Measurements from ENCODE around the gene ABHD12.

Gene ABHD12

DNA sequence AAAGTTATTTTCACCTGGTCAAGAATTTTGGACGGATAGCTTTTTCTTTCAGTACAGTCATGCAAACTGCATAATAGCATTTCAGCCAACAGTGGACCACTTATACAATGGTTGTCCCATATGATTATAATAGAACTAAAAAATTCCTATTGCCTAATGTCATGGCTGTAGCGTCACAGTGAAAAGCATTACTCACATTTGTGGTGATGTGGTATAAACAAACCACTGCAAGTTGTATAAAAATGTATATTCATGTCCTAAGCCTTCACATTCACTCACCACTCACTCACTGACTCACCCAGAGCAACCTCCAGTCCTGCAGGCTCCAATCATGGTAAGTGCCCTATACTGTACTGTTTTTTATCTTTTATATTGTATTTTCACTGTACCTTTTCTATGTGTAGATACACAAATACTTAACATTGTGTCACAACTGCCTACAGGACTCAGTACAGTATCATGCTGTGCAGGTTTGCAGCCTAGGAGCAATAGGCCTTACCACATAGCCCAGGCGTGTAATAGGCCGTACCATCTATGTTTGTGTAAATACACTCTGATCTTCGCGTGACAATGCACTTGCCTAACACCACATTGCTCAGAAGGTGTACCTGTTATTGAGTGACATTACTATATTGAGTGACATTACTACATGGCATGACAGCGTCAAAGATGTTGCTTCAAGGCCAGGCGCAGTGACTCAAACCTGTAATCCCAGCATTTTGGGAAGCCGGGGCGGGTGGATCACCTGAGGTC, 17.9 kb downstream of the ABHD12 start:
- TF ChIP-seq OSR1 (CRISPR knock-in tag; IDR thresholded peaks at IDR 0.05) (no peak), ZNF70 (CRISPR knock-in tag; IDR thresholded peaks at IDR 0.05) (no peak), ZFP3 (CRISPR knock-in tag; IDR thresholded peaks at IDR 0.05) (no peak)
- peak; percentile 67 for ATAC-seq

DNA sequence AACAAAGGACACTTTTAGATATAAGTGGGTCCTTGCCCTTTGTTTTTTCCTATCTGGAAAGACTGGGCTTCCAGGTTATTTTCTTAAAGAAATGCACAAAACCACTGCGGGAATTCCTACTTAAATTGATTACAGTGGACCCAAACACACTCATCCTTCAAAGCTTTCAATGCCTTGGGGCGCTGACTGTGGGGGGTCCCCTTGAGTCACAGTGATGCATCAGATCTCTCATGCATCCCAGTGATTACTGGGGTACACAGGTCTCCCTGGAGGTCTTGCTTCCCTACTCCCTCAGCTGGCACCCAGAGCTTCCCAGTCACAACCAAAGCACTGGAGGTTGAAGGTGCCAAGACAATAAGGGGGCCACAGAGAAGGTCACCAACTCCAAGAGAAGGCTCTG, 20.7 kb downstream of the ABHD12 start:
- ATAC-seq: no peak
- no peak for TF ChIP-seq ZNF70 (CRISPR knock-in tag; IDR thresholded peaks at IDR 0.05)
- no peak for TF ChIP-seq ZFP3 (CRISPR knock-in tag; IDR thresholded peaks at IDR 0.05)
- no peak for TF ChIP-seq TCF4 (CRISPR knock-in tag; IDR thresholded peaks at IDR 0.05; ENCODE audit: borderline replicate concordance)
- TF ChIP-seq BACH2 (CRISPR knock-in tag; IDR thresholded peaks at IDR 0.05; ENCODE audit: borderline replicate concordance): no peak
- TF ChIP-seq OSR1 (CRISPR knock-in tag; IDR thresholded peaks at IDR 0.05): no peak
- no peak for TF ChIP-seq TSHZ2 (CRISPR knock-in tag; IDR thresholded peaks at IDR 0.05)

- TF ChIP-seq ZC3H10 (CRISPR knock-in tag; IDR thresholded peaks at IDR 0.05): no peak
- no peak for ATAC-seq
Measured at GRCh38 chr20:25369529-25369928, 21.1 kb downstream of the ABHD12 start.

DNA sequence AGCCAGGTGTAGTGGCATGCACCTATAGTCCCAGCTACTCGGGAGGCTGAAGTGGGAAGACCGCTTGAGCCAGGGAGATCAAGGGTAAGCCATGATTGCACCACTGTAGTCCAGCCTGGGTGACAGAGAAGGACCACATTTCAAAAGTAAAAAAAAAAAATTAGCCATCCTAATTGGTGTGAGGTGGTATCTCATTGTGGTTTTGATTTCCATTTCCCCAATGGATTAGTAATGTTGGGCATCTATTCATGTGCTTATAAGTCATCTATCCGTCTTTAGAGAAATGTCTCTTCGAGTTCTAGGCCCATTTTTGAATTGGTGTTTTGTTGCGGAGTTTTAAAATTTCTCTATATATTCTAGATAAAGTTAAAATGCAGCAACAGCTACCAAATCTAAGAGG, 21.7 kb downstream of the ABHD12 start:
- ATAC-seq: no peak
- TF ChIP-seq POU6F1 (CRISPR knock-in tag; IDR thresholded peaks at IDR 0.05; ENCODE audit: borderline replicate concordance, low read depth) (no peak), RARB (CRISPR knock-in tag; IDR thresholded peaks at IDR 0.05) (no peak)

DNA sequence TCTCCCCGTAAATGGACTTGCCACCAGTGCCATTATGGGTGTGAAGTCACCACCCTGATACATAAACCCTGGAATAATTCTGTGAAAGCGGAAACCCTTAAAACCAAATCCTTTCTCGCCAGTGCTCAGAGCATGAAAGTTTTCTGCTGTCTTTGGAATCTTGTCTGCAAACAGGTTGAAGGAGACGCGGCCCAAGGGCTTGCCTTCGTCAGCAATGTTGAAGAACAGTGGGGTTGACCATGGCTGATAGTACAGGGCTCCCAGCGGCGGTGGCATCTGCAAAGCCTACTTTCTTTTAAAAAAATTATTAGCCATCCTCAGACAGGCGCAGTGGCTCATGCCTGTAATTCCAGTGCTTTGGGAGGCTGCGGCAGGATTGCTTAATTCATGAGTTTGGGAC, 22.1 kb downstream of the ABHD12 start:
- no peak for ATAC-seq
- TF ChIP-seq ZNF8 (CRISPR knock-in tag; IDR thresholded peaks at IDR 0.05): no peak
- TF ChIP-seq TOX (CRISPR knock-in tag; IDR thresholded peaks at IDR 0.05; ENCODE audit: borderline replicate concordance): no peak
- TF ChIP-seq ZFP3 (CRISPR knock-in tag; IDR thresholded peaks at IDR 0.05): no peak
- TF ChIP-seq BACH2 (CRISPR knock-in tag; IDR thresholded peaks at IDR 0.05; ENCODE audit: borderline replicate concordance): no peak
- no peak for TF ChIP-seq ZFP30 (CRISPR knock-in tag; IDR thresholded peaks at IDR 0.05)
- TF ChIP-seq SNAI2 (CRISPR knock-in tag; IDR thresholded peaks at IDR 0.05): no peak
- TF ChIP-seq ARNTL (CRISPR knock-in tag; IDR thresholded peaks at IDR 0.05; ENCODE audit: borderline replicate concordance, low read depth): no peak
- TF ChIP-seq ESRRG (CRISPR knock-in tag; IDR thresholded peaks at IDR 0.05): no peak
- no peak for TF ChIP-seq ISL1 (CRISPR knock-in tag; IDR thresholded peaks at IDR 0.05)
- no peak for TF ChIP-seq PPARA (CRISPR knock-in tag; IDR thresholded peaks at IDR 0.05; ENCODE audit: borderline replicate concordance)
- TF ChIP-seq TCF4 (CRISPR knock-in tag; IDR thresholded peaks at IDR 0.05; ENCODE audit: borderline replicate concordance): no peak
- TF ChIP-seq POU6F1 (CRISPR knock-in tag; IDR thresholded peaks at IDR 0.05; ENCODE audit: borderline replicate concordance, low read depth): no peak
- no peak for TF ChIP-seq TSHZ2 (CRISPR knock-in tag; IDR thresholded peaks at IDR 0.05)
